C4-2B (cell line): ENCODE results near the gene INHBB.

Experiments
- H3K27ac ChIP-seq: fragments of 450-650 bp; 2 replicates; pipeline ENCODE4 v1.5.1; 2017
- ZFX ChIP-seq: fragments of 450-650 bp; IDR thresholded peaks from 2 replicates; pipeline ENCODE4 v1.6.1; 2017
- TF ChIP-seq, protein P1 (sequence below): fragments of 450-650 bp; conservative IDR thresholded peaks from 2 replicates; pipeline ENCODE4 v1.5.1; 2017; ENCODE audit warnings: mild to moderate bottlenecking

The INHBB gene

DNA sequence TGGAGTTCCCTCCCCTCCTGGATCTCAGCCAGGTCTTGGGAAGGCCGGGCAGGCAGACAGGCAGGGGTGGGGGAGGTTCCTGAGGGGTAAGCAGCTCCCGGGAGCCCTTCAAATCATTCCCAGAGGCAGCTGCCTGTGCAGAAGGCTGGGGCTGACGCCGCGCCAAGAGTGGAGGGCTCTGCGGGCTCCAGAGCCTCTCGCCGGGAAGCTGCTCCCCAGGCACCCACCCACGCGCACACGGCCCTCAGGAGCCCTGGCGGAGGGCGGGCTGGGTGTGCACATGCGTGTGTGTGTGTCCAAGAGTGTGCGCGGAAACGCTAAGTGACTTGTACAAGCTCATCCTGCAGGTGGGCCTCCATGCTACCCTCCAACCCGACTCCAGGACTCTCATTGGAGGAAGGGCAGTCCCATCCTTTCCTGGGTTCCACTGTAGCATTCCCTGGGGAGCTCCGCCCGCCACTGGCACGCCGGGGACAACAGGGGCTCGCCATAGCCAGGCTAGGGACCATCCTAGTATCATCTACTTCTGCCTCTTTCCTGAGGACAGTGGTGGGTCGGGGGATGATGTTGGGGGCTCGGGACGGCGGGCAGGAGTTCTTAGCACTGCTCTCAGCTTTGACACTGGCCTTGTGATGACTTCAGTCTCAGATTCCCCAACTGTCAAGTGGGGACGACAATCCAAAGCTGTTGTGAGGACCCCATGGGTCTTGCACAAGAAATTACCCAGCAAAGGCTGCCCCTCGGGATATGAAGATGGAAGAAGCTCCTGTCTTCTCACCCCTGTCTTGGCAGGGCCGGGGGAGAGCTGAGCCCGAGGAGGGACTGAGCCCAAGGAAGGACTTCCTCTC is 50.3 kb downstream of the INHBB start:
- TF ChIP-seq ZFX: no peak
- TF ChIP-seq, protein P1, sequence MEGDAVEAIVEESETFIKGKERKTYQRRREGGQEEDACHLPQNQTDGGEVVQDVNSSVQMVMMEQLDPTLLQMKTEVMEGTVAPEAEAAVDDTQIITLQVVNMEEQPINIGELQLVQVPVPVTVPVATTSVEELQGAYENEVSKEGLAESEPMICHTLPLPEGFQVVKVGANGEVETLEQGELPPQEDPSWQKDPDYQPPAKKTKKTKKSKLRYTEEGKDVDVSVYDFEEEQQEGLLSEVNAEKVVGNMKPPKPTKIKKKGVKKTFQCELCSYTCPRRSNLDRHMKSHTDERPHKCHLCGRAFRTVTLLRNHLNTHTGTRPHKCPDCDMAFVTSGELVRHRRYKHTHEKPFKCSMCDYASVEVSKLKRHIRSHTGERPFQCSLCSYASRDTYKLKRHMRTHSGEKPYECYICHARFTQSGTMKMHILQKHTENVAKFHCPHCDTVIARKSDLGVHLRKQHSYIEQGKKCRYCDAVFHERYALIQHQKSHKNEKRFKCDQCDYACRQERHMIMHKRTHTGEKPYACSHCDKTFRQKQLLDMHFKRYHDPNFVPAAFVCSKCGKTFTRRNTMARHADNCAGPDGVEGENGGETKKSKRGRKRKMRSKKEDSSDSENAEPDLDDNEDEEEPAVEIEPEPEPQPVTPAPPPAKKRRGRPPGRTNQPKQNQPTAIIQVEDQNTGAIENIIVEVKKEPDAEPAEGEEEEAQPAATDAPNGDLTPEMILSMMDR: no peak

DNA sequence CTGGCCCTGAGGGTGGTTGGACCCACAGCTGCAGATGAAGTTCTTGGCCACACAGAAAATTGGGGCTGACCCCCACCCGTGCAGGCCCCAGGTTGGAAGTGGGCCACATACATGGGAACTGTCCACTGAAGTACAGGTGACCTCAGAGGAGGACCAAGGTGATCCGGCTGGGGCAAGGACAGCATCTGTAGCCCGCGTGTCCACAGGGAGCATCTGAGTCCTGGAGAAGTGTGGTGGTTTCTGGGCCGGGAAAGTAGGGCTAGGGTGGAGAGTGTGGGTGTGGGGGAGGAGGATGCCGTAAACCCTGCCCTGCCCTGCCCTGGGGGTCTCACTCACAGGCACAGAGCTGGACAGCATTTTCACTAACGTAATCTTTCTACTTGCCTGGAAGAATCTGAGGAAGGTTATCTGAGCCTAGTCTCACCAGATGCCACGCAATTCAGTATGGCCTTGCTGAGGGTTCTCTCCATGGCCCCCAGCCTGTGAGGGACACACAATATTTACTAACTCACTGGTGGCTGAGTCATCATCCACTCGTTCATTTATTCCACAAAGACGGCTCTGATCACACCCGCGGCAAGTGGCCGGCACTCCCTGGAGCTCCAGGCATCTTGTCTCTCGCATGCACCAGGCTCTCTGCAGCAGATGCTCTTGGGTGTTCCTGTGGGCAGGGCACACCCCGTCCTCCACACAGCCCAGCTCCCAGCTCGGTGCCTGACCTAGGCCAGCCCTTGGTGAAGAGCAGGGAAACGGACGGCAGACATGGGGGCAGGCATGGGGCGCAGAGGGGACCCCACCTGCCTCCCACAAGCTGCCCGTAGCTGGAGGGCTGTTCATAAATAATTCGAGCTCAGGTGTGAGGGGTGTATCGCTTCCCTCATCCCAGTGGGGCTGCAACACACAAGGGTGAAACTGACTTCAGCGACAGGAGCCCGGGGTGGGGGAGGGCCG is 51.2 kb downstream of the INHBB start:
- no peak overlapping the region for H3K27ac ChIP-seq
- TF ChIP-seq, protein P1: no peak
- no peak for TF ChIP-seq ZFX

More for the DNA sequence above, 50.3 kb downstream of the INHBB start:
- no peak overlapping the region for H3K27ac ChIP-seq

DNA sequence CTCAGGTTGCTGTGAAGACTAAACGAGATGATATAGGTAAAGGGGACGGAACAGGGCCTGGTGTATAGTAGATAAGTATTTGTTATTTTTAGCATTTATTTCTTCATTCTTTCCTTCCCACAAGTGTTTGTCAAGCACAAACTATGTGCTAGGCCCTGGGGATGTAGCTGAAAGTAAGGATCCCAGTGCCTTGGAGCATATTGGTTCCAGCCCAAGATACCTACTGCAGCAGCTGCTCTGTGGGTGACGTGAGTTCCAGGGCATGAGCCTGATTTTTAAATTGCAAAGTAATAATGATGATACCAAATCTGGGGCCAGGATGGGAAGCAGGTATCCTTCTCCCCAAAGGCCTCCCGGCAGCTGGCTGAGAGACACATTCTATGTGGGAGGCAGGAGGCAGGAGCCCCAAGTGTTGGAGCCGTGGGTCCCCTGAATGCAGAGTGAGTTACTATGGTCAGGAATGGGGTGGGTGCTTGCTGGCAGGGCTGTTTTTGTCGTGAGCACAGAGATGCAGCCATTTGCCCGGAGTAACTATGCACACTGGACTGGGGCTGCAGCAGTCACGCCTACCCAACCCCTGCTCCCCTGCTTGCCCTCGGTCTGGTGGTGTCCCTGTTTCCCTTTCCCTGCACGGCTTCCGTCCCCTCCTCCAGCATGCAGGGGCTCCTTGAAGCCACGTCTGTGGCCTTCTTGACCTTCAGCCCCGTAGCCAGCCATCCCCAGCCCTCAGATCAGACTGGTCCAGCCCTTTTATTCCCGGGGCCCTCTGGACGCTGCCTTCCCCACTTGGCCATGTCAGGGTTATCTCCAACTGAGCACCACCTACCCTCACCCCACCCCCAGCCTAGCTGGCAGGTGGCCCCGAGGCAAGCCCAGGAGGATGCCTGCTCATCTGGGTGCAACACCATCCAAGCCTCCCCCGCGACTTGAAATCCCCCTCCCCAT is 52.4 kb downstream of the INHBB start:
- TF ChIP-seq, protein P1: no peak
- TF ChIP-seq ZFX: no peak
- H3K27ac ChIP-seq: no peak overlapping the region

DNA sequence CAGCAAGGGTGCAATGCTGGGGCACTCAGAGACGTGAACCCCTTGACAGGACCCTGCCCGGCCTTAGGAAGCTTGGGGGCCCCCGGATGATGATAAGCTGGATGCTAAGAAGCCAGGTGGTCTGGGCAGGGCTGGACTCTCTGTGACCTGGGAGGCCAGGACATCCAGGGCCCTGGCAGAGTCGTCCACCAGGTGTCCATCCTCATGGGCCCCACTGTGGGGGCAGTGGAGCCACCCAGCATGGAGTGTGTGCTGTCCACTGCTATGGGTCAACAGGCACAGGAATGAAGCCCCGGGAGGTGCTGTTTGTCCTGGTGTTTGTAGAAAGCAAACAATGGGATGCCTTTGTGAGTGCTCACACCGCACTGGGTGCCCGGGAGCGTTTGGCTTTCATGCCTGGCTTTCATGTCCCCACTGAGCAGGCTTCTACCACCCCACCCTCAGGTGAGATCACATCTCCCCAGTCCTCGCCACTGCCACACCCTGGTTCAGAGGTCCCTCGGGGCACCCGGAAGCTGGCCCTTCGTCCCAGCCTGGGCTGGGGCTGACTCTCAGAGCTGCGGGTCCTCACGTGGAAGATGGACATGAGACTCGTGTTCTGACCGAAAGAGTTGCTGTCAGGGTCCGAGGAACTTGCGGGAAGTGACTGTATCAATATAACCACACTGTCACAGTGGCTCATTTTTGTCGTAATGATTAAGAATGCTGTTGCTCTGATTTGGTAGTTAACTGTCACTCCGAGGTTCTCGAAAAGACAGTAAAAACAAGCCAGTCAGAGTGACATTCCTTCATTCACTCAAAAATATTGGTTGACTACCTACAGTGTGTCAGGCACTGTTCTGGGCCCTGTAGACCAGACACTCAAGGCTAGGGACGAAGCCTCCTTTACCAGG is 53.3 kb downstream of the INHBB start:
- no peak overlapping the region for H3K27ac ChIP-seq
- no peak for TF ChIP-seq ZFX
- TF ChIP-seq, protein P1: no peak

DNA sequence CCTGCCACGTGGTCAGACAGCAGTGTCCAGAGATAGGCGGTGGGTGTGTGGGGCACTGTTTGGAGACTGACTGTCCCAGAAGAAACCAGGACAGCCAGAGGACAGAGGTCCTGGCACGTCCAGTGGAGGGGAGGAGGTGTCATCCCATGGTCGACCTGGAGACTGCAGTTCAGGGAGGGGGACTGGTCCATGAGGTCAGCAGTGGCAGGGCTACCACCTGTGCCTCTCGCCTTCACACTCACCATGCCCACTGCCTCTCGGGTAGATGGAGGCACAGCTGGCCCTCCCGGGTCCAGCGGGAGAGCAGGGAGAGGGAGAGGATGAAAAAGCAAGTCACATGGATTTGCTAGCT is 53.9 kb downstream of the INHBB start:
- no peak overlapping the region for H3K27ac ChIP-seq
- no peak for TF ChIP-seq ZFX
- TF ChIP-seq, protein P1: no peak

DNA sequence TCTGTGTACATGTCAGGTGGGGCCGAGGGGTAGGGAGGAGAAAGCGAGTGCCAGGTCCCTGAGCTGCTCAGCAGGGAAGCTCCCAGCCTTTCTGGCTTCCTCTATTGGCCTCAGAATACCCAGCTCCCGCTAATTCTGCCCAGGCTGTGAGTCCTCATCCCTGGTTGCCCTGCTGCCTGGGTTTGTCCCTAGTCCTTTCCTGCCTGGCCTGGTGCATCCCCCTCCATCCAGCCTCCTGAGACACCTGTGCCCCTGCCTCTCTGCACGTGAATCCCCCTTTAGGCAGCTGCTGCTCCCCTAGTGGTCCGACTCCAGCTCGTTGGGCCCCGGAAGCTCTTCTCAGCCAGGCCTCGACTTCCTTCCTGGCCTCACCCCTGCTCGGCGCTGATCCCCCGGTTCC is 54.6 kb downstream of the INHBB start:
- TF ChIP-seq ZFX: no peak
- TF ChIP-seq, protein P1: no peak
- no peak overlapping the region for H3K27ac ChIP-seq
